ENCODE measurements around the gene NUDT9.

DNA sequence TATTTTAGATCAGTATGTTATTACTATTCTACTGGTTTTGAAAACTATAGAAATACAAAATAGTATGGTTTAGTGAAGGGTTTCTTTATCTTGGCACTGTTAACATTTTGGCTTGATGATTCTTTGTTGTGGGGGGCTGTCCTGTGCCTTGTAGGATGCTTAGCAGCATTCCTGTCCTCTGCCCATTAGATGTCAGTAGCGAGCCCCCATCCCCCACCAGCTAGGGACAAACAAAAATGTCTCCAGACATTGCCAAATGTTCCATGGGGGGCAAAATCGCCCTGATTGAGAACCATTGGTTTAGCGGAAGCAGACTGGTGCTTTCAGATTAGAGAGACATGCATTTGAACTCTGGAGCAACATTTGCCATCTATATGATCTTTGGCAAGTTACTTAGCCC, 83.5 kb downstream of the NUDT9 start:
- TF ChIP-seq, protein P1, sequence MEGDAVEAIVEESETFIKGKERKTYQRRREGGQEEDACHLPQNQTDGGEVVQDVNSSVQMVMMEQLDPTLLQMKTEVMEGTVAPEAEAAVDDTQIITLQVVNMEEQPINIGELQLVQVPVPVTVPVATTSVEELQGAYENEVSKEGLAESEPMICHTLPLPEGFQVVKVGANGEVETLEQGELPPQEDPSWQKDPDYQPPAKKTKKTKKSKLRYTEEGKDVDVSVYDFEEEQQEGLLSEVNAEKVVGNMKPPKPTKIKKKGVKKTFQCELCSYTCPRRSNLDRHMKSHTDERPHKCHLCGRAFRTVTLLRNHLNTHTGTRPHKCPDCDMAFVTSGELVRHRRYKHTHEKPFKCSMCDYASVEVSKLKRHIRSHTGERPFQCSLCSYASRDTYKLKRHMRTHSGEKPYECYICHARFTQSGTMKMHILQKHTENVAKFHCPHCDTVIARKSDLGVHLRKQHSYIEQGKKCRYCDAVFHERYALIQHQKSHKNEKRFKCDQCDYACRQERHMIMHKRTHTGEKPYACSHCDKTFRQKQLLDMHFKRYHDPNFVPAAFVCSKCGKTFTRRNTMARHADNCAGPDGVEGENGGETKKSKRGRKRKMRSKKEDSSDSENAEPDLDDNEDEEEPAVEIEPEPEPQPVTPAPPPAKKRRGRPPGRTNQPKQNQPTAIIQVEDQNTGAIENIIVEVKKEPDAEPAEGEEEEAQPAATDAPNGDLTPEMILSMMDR (IDR thresholded peaks at IDR 0.05; ENCODE audit: low read length) = peak; percentile 14; the same call in 1 of the 2 replicates
- no peak for TF ChIP-seq EZH2 (optimal IDR thresholded peaks at IDR 0.05; ENCODE audit: low read depth, low read length)
- no peak for TF ChIP-seq EZH2phosphoT487 (IDR thresholded peaks at IDR 0.05; ENCODE audit: low read length)

All from MM.1S (cell line).